Measurements from ENCODE around the gene TMEM176A. TPM values are rescaled to one million over a fixed set of nuclear protein-coding genes. Genes with fewer than 3 reads are reported as not detected.

TMEM176A gene
- total RNA-seq, 1 donor from 2014 or later = 57.4 TPM

GRCh38 chr7:150848111-150848510 lies 47.5 kb downstream of the TMEM176A start:
- intact Hi-C loops (cut with DNase I) = no loop called here
- ATAC-seq (no peak), DNase-seq (no peak)
- Histone ChIP-seq H3K4me1 (no peaks in the 10 kb centered on the region), H3K4me3 (no peak overlapping the region), H3K9me3 (no peaks in the 10 kb centered on the region), H3K36me3 (no peaks in the 10 kb centered on the region), H3K27ac (no peak overlapping the region), H3K27me3 (ENCODE audit: low read depth) (peaks cover 14% of the 10 kb centered on the region)
- TF ChIP-seq CTCF (IDR thresholded peaks at IDR 0.05) = no peak

GRCh38 chr7:150848561-150849115 lies 48.1 kb downstream of the TMEM176A start:
- ATAC-seq = no peak
- Histone ChIP-seq H3K4me3 (no peak overlapping the region), H3K36me3 (no peaks in the 10 kb centered on the region), H3K27ac (no peak overlapping the region), H3K9me3 (no peaks in the 10 kb centered on the region), H3K27me3 (ENCODE audit: low read depth) (peaks cover 14% of the 10 kb centered on the region), H3K4me1 (no peaks in the 10 kb centered on the region)
- intact Hi-C loops (cut with DNase I) = no loop called here
- no peak for TF ChIP-seq CTCF (IDR thresholded peaks at IDR 0.05)
- DNase-seq = no peak

- ATAC-seq (no peak), DNase-seq (no peak)
- Histone ChIP-seq H3K27me3 (ENCODE audit: low read depth) (peaks cover 14% of the 10 kb centered on the region), H3K4me3 (no peak overlapping the region), H3K36me3 (no peaks in the 10 kb centered on the region), H3K9me3 (no peaks in the 10 kb centered on the region), H3K4me1 (no peaks in the 10 kb centered on the region), H3K27ac (no peak overlapping the region)
- no peak for TF ChIP-seq CTCF (IDR thresholded peaks at IDR 0.05)
- intact Hi-C loops (cut with DNase I) = no loop called here
Observed at GRCh38 chr7:150849204-150849775, 48.7 kb downstream of the TMEM176A start.

- no peaks in the 10 kb centered on the region for H3K36me3 ChIP-seq
- H3K9me3 ChIP-seq = no peaks in the 10 kb centered on the region
- DNase-seq (no peak), ATAC-seq (no peak)
- intact Hi-C loops (cut with DNase I) = no loop called here
- H3K27ac ChIP-seq = no peak overlapping the region
- peaks cover 14% of the 10 kb centered on the region for H3K27me3 ChIP-seq (ENCODE audit: low read depth)
- H3K4me1 ChIP-seq = no peaks in the 10 kb centered on the region
- H3K4me3 ChIP-seq = no peak overlapping the region
- no peak for TF ChIP-seq CTCF (IDR thresholded peaks at IDR 0.05)
Observed at GRCh38 chr7:150850273-150850672, 49.7 kb downstream of the TMEM176A start.

- TF ChIP-seq CTCF (IDR thresholded peaks at IDR 0.05) = no peak
- Histone ChIP-seq H3K4me1 (no peaks in the 10 kb centered on the region), H3K27ac (no peak overlapping the region), H3K36me3 (no peaks in the 10 kb centered on the region), H3K9me3 (no peaks in the 10 kb centered on the region), H3K27me3 (ENCODE audit: low read depth) (peaks cover 14% of the 10 kb centered on the region), H3K4me3 (no peak overlapping the region)
- intact Hi-C loops (cut with DNase I) = no loop called here
- no peak for ATAC-seq
- DNase-seq = no peak
Observed at GRCh38 chr7:150851492-150852370, 51.2 kb downstream of the TMEM176A start.

Data from lower lobe of right lung (tissue), 2 donors.